Effector memory CD8-positive, alpha-beta T cell (primary cell): ENCODE measurements around the gene PADI2.

Source experiments
- ATAC-seq: fragments of 150-1000 bp; cut with Tn5 transposase; replicated peaks from 2 replicates; pipeline ENCODE4 v1.10.0; 2021; ENCODE audit warnings: mild to moderate bottlenecking, moderate library complexity
- DNase-seq, 3 experiments: peaks; one replicate each; pipeline ENCODE4 v3.0.0; 2021
- H3K27ac Mint-ChIP-seq, 2 donors: one replicate each; pipeline ENCODE4 v1.8.0; 2022; ENCODE audit warnings: mild to moderate bottlenecking in 2 of 2, mixed read lengths in 2 of 2, moderate library complexity in 2 of 2
- H3K27me3 Mint-ChIP-seq, 2 donors: one replicate each; pipeline ENCODE4 v1.8.0; 2022; ENCODE audit warnings: mixed read lengths in 2 of 2
- H3K36me3 Mint-ChIP-seq: one replicate; pipeline ENCODE4 v1.8.0; 2022; ENCODE audit warnings: mild to moderate bottlenecking, moderate library complexity, mixed read lengths; ENCODE audit not compliant: insufficient read depth
- H3K4me1 Mint-ChIP-seq, 2 donors: one replicate each; pipeline ENCODE4 v1.8.0; 2022; ENCODE audit warnings: low read depth in 2 of 2, mixed read lengths in 2 of 2
- H3K4me3 Mint-ChIP-seq, 2 donors: one replicate each; pipeline ENCODE4 v1.8.0; 2022; ENCODE audit warnings: mild to moderate bottlenecking in 2 of 2, mixed read lengths in 2 of 2, moderate library complexity in 2 of 2
- H3K9me3 Mint-ChIP-seq, 2 donors: one replicate each; pipeline ENCODE4 v1.8.0; 2022; ENCODE audit warnings: mixed read lengths in 2 of 2

PADI2 gene

DNA sequence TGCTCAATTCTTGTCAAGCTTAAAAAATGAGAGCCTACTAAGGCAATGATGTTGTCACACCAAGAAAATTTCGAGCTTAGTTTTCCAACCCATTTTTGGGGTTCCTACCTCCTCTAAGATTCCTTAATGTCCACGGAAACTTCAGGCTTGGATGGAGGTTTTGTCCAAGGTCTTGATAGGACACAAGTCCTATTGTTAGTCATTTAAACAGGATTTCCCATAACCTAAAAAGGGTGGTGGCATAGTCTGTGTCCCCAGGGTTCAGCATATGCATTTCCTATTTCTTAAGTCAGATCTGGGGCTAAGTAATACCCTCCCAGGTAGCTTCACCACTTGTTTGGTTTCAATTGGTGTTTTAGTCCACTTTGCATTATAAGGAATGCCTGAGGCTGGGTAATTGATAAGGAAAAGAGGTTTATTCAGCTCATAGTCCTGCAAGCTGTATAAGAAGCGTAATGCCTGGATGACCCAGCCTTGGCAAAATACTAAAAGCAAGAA is 10.9 kb upstream of the PADI2 start:
- no peaks in the 10 kb centered on the region for H3K36me3 Mint-ChIP-seq
- H3K27me3 Mint-ChIP-seq: peaks cover 19 to 57% of the 10 kb centered on the region in 2 donors
- no peak overlapping the region for H3K27ac Mint-ChIP-seq
- H3K4me1 Mint-ChIP-seq: peaks cover 0 to 3% of the 10 kb centered on the region in 2 donors
- no peaks in the 10 kb centered on the region for H3K9me3 Mint-ChIP-seq
- ATAC-seq (no peak), DNase-seq (no peak)
- H3K4me3 Mint-ChIP-seq: no peak overlapping the region

DNA sequence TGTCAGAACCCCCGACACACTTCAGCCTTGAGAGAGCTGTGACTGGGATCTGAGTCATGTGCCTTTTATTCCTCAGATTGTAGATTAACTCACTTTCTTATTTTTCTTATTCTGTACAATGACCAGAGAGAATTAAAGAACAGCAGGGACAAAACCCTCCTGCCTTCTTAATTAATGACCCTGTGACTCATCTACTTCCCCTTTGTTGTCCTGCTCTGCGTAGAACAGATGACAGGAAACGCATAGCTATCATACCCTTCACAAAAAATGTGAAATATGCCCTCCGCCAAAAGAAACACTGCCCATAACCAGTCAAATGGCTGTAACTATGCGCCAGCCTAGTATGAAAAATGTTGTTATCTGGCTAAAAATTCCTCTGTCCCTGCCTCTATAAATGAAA is 9.1 kb upstream of the PADI2 start:
- no peak for ATAC-seq
- Mint-ChIP-seq H3K36me3 (no peaks in the 10 kb centered on the region), H3K27me3 (peaks cover 12 to 57% of the 10 kb centered on the region in 2 donors), H3K4me1 (peaks cover 0 to 3% of the 10 kb centered on the region in 2 donors), H3K4me3 (no peak overlapping the region), H3K9me3 (no peaks in the 10 kb centered on the region), H3K27ac (no peak overlapping the region)
- no peak for DNase-seq

DNA sequence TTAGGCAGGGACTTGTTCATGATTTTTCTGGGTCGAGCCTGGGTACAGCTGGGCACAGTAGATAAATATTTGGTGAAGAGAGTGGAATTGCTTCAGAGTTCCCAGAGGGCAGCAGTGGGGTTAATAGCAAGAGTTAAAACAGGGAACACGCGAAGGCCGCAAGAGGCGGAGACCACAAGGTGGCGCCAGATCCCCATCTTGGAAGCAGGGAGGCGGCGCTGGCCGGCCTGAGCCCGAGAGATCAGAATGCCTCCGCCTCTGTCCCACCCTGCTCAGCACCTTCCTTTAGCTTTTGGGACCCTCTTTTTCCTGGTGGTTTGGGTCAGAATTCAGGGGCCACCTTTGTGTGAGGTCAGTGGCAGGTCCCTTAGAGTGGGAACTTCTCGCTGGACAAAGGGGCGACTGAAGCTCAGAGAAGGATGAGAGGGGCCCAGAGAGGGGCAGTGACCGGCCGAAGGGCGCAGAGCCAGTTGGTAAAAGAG is 6.5 kb upstream of the PADI2 start:
- Mint-ChIP-seq H3K9me3 (no peaks in the 10 kb centered on the region), H3K27ac (peak overlapping the region in 1 of 2 donors; percentile 15), H3K36me3 (no peaks in the 10 kb centered on the region), H3K27me3 (peaks cover 12 to 59% of the 10 kb centered on the region in 2 donors), H3K4me1 (peaks cover 0 to 3% of the 10 kb centered on the region in 2 donors), H3K4me3 (no peak overlapping the region)
- DNase-seq: peak; percentile 69 to 76 (median 76)
- ATAC-seq: peak; percentile 62

DNA sequence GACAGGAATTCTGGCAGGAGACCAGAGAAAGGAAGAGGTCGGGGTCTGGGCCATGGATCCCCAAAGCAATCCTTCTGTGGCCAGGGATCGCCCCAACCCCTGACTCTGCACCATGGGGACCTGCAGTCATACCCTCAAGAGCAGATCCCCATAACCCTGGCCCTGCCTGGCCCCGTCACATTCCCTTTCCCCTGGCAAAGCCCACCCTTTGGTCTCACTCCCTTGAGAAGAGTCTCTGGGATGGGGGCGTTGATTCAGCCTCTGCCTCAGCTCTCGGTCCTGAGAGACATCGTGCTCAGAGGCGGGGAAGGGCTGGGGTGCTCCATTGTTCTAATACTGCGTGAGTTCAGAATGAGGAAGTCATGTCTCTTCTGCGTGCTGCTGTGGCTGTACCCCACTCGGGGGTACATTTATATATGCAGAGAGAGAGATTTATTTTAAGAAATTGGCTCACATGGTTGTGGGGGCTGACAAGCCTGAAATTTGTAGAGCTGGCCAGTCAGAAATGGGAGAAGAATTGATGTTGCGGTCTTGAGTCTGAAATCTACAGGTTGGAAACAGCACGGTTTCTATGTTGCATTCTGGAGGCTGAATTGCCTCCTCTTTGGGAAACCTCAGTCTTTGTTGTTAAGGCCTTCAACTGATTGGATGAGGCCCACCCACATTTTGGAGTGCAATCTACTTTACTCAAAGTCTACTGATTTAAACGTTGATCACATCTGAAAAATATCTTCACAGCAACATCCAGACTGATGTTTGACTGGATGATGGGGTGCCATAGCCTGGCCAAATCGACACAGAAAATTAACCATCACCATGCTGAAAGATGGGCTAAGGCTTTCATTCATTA is 4.2 kb upstream of the PADI2 start:
- Mint-ChIP-seq H3K4me3 (no peak overlapping the region), H3K27ac (no peak overlapping the region), H3K27me3 (peaks cover 31 to 83% of the 10 kb centered on the region in 2 donors), H3K4me1 (peaks cover 0 to 8% of the 10 kb centered on the region in 2 donors), H3K9me3 (no peaks in the 10 kb centered on the region), H3K36me3 (no peaks in the 10 kb centered on the region)
- ATAC-seq: no peak
- no peak for DNase-seq

DNA sequence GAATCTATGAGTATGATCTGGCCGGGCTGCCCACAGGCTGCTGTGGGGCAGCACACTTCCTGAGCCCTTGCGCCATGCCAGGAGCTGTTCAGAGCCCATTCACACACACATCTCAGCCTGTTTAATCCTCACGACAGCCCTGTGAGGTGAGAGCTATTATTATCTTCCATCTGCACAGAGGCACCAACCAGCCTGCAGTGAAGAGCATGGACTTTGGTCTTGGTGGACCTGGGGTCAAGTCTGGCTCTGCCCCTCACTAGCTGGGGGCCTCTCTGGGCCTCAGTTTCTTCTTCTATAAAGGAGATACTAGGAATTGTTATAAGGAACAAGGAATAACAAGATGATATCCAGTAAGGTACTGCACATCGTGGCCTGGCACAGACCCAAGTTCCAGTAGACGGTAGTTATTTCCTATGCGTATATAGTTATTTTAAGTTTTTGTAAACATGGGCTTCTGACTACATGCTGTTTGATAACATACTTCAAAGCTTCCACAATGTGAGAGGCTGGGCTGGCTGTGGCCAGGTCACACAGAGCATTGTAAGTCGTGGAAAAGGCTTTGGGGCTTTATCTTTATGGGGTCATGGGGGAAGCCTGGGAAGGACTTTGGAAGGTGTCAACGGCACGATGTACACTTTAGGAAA is 3.4 kb upstream of the PADI2 start:
- Mint-ChIP-seq H3K4me1 (peaks cover 0 to 12% of the 10 kb centered on the region in 2 donors), H3K4me3 (no peak overlapping the region), H3K27me3 (peaks cover 38 to 90% of the 10 kb centered on the region in 2 donors), H3K36me3 (no peaks in the 10 kb centered on the region), H3K9me3 (no peaks in the 10 kb centered on the region), H3K27ac (no peak overlapping the region)
- DNase-seq (no peak), ATAC-seq (no peak)

DNA sequence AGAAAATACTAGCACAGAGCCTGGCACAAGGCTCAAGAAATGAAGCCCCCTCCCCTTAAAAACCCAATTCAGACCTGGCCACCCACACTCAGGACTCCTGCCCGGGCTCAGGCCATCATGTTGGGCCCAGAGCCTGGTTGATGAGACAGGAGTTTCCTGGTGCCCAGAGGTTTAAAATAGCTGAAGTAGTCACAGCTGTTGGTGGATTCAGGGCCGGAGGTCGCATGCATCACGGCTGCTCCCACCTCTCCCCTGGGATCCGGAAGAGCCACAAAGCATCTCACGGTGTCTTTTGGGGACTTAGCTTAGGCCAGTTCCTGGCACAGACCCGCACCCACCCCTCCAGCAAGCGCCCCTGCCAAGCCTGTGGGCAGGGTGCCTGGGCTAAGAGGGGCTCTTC is 2.6 kb upstream of the PADI2 start:
- peaks cover 0 to 12% of the 10 kb centered on the region in 2 donors for H3K4me1 Mint-ChIP-seq

DNA sequence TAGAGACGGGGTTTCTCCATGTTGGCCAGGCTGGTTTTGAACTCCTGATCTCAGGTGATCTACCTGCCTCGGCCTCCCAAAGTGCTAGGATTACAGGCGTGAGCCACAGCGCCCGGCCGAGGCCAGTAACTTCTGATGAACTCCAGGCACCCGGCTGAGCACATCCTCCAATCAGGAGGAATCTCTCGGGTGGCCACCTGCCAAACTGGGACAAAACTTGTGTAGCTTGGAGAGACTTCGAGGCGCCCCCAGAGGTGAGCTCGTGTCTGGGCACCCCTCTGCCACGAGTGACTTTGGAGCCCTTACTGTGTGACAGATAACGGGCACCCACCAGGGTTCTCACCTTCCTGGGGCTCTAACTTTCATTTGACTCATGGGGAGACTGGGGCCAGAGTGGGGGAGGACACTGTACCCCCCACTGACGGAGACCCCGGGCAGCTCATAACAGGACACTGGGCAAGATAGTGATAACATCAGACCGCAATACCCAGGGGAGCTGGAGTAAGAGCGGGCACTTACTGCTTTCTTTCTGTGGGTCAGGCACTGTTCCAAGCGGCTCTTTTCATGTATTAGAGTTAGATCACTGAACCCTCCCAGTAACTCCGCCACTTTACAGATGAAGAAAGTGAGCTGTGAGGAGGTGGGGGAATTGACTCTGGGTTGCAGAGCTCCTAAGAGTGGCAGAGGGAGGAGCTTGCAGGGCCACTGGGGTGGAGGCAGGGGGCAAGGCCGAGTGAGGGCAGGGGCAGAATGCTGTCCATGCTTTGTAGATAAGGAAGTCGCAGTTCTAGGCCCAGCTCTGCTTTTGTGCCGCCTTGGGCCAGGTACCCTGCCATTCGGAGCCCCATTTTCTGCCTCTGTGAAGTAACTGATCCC is 1.9 kb upstream of the PADI2 start:
- DNase-seq (no peak), ATAC-seq (no peak)
- Mint-ChIP-seq H3K4me3 (no peak overlapping the region), H3K36me3 (no peaks in the 10 kb centered on the region), H3K9me3 (no peaks in the 10 kb centered on the region), H3K27ac (no peak overlapping the region), H3K27me3 (peaks cover 47 to 96% of the 10 kb centered on the region in 2 donors), H3K4me1 (peaks cover 0 to 12% of the 10 kb centered on the region in 2 donors)

More for the DNA sequence above, 2.6 kb upstream of the PADI2 start:
- H3K4me3 Mint-ChIP-seq: no peak overlapping the region
- H3K9me3 Mint-ChIP-seq: no peaks in the 10 kb centered on the region
- peaks cover 44 to 90% of the 10 kb centered on the region in 2 donors for H3K27me3 Mint-ChIP-seq
- no peaks in the 10 kb centered on the region for H3K36me3 Mint-ChIP-seq
- DNase-seq (no peak), ATAC-seq (no peak)
- H3K27ac Mint-ChIP-seq: no peak overlapping the region

DNA sequence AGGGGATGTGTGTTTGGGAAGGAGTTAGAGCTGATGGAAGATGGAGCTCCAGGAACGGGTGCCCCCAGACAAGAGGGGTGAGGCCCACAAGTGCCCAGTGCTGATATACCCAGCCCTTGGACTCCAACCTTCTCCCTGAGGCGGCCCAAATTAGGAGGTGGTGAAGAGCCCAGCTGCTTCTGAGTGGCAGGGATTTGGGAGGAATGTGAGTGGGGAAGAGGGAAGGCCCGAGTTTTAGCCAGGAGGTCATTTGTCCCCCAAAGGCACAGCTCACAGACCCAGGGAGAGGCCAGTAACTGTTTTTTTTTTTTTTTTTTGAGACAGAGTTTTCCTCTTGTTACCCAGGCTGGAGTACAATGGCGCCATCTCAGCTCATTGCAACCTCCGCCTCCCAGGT is 1.2 kb upstream of the PADI2 start:
- Mint-ChIP-seq H3K4me3 (no peak overlapping the region), H3K9me3 (no peaks in the 10 kb centered on the region), H3K27me3 (peaks cover 47 to 96% of the 10 kb centered on the region in 2 donors)

DNA sequence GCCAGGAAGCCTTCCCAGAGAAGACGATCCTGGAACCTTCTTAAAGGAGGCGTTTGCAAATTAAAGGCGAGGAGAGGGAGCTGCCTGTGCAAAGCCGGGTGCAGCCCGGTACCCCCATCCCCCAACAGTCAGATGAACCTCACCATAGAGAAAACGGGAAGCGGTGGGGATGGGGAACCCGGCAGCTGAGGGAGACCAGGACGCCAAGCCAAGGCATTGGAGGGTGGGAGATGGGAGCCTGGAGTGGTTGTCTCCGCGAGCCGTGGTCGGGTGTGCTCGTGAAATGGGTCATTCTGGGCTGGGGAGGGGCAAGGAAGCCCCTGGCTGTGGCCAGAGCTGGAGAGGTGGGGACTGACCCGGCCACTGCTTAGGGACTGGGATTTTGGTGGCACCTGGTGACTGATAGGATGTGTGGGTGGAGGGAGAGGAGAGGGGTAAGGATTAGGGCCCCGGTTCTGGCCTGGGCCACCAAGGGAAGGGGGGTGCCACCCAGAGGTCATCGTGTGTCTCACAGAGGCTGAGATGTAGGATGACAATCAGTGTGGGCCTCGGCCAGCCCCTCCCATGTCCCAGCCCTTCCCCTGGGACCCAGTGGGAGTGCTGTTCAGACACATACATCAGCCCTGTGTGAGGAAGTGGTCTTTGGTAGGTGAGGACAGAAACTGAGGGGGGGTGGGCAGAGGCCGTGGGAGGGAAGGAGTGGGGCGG is 676 bp upstream of the PADI2 start:
- Mint-ChIP-seq H3K4me3 (peak overlapping the region in 1 of 2 donors; percentile 48), H3K27ac (no peak overlapping the region), H3K36me3 (peaks cover 3% of the 10 kb centered on the region), H3K27me3 (peaks cover 52 to 100% of the 10 kb centered on the region in 2 donors), H3K9me3 (no peaks in the 10 kb centered on the region), H3K4me1 (peaks cover 0 to 8% of the 10 kb centered on the region in 2 donors)
- no peak for ATAC-seq
- no peak for DNase-seq

More for the DNA sequence above, 1.2 kb upstream of the PADI2 start:
- DNase-seq (no peak), ATAC-seq (no peak)
- Mint-ChIP-seq H3K36me3 (no peaks in the 10 kb centered on the region), H3K27ac (no peak overlapping the region), H3K4me1 (peaks cover 0 to 8% of the 10 kb centered on the region in 2 donors)

DNA sequence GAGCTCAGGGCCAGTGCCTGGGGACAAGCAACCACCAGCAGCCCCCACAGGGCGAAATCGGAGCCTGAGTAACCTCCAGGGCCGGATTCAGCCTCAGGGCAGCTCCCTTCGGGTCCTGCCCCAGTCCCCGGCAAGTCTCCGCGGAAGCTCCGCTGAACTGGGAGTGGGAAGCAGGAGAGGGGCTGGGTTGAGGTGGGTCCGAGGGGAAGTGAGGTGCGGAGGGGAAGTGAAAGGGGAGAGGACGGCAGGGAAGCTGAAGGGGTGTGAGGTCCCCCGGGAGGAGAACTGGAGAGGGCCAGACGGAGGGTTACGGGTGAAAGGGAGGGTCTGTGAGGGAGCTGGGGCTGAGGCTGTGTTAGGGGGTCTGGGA is 560 bp downstream of the PADI2 start:
- Mint-ChIP-seq H3K9me3 (no peaks in the 10 kb centered on the region), H3K4me3 (peak overlapping the region; percentile 35 to 58), H3K36me3 (peaks cover 3% of the 10 kb centered on the region), H3K4me1 (peaks cover 0 to 8% of the 10 kb centered on the region in 2 donors), H3K27me3 (peaks cover 63 to 100% of the 10 kb centered on the region in 2 donors), H3K27ac (no peak overlapping the region)
- DNase-seq (no peak), ATAC-seq (no peak)

DNA sequence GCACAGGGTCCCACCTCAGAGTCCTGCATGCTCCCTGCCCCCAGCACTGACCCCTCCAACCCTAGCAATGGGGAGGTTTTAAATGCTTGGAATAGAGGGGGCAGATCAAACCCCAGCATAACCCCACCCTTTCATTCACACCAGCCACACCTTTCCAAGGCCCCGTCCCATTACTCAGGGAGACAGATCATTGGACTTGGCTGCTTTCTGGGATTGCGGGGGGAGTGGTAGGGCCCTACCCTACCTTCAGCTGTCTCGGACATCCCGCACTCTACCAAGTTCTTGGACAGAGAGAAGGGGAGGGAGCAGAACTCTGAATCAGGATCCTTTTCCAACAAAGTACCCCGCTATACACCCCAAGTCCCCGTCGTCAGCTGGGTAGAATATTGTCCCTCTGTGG is 983 bp downstream of the PADI2 start:
- ATAC-seq (no peak), DNase-seq (no peak)
- peaks cover 3% of the 10 kb centered on the region for H3K36me3 Mint-ChIP-seq
- peaks cover 63 to 99% of the 10 kb centered on the region in 2 donors for H3K27me3 Mint-ChIP-seq
- H3K27ac Mint-ChIP-seq: no peak overlapping the region
- no peaks in the 10 kb centered on the region for H3K9me3 Mint-ChIP-seq
- peaks cover 0 to 8% of the 10 kb centered on the region in 2 donors for H3K4me1 Mint-ChIP-seq
- H3K4me3 Mint-ChIP-seq: peak overlapping the region; percentile 35 to 58

DNA sequence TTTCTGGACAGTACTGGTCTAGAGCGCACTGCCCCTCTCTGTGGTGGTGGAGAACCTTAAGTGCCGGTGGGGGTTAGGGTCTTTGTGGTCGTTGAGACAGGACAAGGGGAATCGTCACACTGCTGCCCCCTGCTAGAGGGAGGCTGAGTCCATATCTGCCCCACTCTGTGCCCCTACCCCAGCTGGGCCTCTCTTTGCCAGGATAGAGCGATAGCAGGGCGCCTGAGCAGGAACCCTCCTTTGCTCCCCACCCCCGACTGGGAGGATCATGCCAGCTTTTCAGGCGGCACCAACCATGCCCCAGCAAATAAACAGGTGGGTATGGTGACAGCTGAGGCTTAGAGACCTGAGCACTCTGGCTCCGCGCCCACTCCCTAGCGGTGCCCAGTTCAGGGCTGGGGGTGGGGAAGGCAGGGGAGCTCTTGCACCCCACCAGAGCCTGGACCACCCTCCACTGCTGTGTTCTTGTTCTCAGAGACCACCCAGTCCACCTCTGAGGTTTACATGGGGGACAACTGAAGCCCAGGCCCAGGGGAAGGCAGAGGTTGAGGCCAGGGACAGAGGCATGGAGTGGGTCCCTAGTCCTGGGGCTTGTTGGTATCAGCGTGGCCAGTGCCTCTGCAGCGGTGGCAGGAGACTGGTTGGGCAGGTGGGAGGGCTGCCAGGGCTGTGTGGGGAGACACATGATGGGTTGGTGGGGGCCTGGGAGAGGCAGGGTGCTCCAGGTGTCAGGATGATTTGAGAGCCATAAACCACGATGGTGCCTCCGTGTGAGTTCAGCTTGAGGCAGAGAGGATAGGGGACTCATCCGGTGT is 1.6 kb downstream of the PADI2 start:
- Mint-ChIP-seq H3K4me1 (peaks cover 0 to 8% of the 10 kb centered on the region in 2 donors), H3K36me3 (peaks cover 3% of the 10 kb centered on the region), H3K27me3 (peaks cover 63 to 99% of the 10 kb centered on the region in 2 donors), H3K4me3 (peak overlapping the region; percentile 35 to 41), H3K27ac (no peak overlapping the region), H3K9me3 (no peaks in the 10 kb centered on the region)
- ATAC-seq (no peak), DNase-seq (no peak)
